RPMI8226 (cell line): ENCODE data around the gene TMEM87B.

Experiments used
- DNase-seq: peaks from one replicate; pipeline ENCODE4 v3.0.0-alpha.2; 2015

Gene TMEM87B

GRCh38 chr2:112054847-112055729 lies at the start of gene TMEM87B:
Gene TMEM87B, plus strand, starts transcription at chr2:112055269. Its CDS starts 323 bp downstream, at chr2:112055592.
- peak; percentile 97 for DNase-seq

GRCh38 chr2:112005406-112006075 lies 49.5 kb upstream of the TMEM87B start:
- DNase-seq: no peak

- no peak for DNase-seq
These were observed 49.0 kb upstream of the TMEM87B start for GRCh38 chr2:112006076-112006410.

GRCh38 chr2:112007493-112007892 lies 47.6 kb upstream of the TMEM87B start:
- no peak for DNase-seq

GRCh38 chr2:112008910-112009485 lies 46.1 kb upstream of the TMEM87B start:
- no peak for DNase-seq

- no peak for DNase-seq
These were observed 44.3 kb upstream of the TMEM87B start for GRCh38 chr2:112010751-112011150.

- DNase-seq: no peak
These were observed 42.5 kb upstream of the TMEM87B start for GRCh38 chr2:112012556-112012955.

GRCh38 chr2:112018846-112019245 lies 36.2 kb upstream of the TMEM87B start:
- no peak for DNase-seq

GRCh38 chr2:112019569-112019982 lies 35.5 kb upstream of the TMEM87B start:
- DNase-seq: no peak

GRCh38 chr2:112020561-112020960 lies 34.5 kb upstream of the TMEM87B start:
- no peak for DNase-seq

GRCh38 chr2:112021290-112021689 lies 33.8 kb upstream of the TMEM87B start:
- no peak for DNase-seq

- no peak for DNase-seq
These were observed 33.3 kb upstream of the TMEM87B start for GRCh38 chr2:112021781-112022231.

- DNase-seq: peak; percentile 26
These were observed 31.4 kb upstream of the TMEM87B start for GRCh38 chr2:112023707-112024106.

GRCh38 chr2:112024231-112024630 lies 30.8 kb upstream of the TMEM87B start:
- DNase-seq: peak; percentile 84

GRCh38 chr2:112024896-112025491 lies 30.1 kb upstream of the TMEM87B start:
- DNase-seq: no peak

- no peak for DNase-seq
These were observed 28.6 kb upstream of the TMEM87B start for GRCh38 chr2:112026509-112026908.

GRCh38 chr2:112027767-112028166 lies 27.3 kb upstream of the TMEM87B start:
- no peak for DNase-seq

GRCh38 chr2:112029164-112029563 lies 25.9 kb upstream of the TMEM87B start:
- no peak for DNase-seq

- peak; percentile 78 for DNase-seq
These were observed 23.4 kb upstream of the TMEM87B start for GRCh38 chr2:112031473-112032223.

- DNase-seq: peak; percentile 50
These were observed 22.9 kb upstream of the TMEM87B start for GRCh38 chr2:112032224-112032586.

- DNase-seq: peak; percentile 81
These were observed 22.2 kb upstream of the TMEM87B start for GRCh38 chr2:112032689-112033465.

GRCh38 chr2:112033600-112033999 lies 21.5 kb upstream of the TMEM87B start:
- DNase-seq: peak; percentile 86
